ENCODE measurements around the gene TVP23B. TPM values are rescaled to one million over a fixed set of nuclear protein-coding genes. Genes with fewer than 3 reads are reported as not detected.
"Not testable (repeated sequence)": the region's sequence is repeated elsewhere in the genome, so short reads cannot be mapped to it uniquely, and the experiment has no call there.

Gene TVP23B
- total RNA-seq = 41.1 TPM
- long read RNA-seq, transcript TVP23B-201 (7 exons, 2,064 nt) = major isoform, 170 of 200 reads
- long read RNA-seq, partial matches to known transcripts = 14 of 200 reads
- long read RNA-seq, other reads (novel, unspliced or antisense) = 8 of 200 reads

GRCh38 chr17:18780991-18781718 lies at the start of gene TVP23B:
Gene TVP23B, plus strand, starts transcription at chr17:18781183. Its CDS starts 111 bp downstream, at chr17:18781294.
- peak; percentile 98 for DNase-seq (ENCODE audit: low spot score)

- not testable (repeated sequence) for DNase-seq (ENCODE audit: low spot score)
Observed at GRCh38 chr17:18732438-18732837, 48.5 kb upstream of the TVP23B start.

GRCh38 chr17:18733350-18733749 lies 47.6 kb upstream of the TVP23B start:
- DNase-seq (ENCODE audit: low spot score) = not testable (repeated sequence)

GRCh38 chr17:18739616-18740391 lies 41.2 kb upstream of the TVP23B start:
- DNase-seq (ENCODE audit: low spot score) = not testable (repeated sequence)

GRCh38 chr17:18741228-18741627 lies 39.8 kb upstream of the TVP23B start:
- DNase-seq (ENCODE audit: low spot score) = not testable (repeated sequence)

GRCh38 chr17:18743699-18744421 lies 37.1 kb upstream of the TVP23B start, which contains the start of gene FBXW10:
Gene FBXW10, plus strand, starts transcription at chr17:18744054. Its CDS starts 191 bp downstream, at chr17:18744245.
- DNase-seq (ENCODE audit: low spot score) = not testable (repeated sequence)

GRCh38 chr17:18744726-18745125 lies 36.3 kb upstream of the TVP23B start:
- not testable (repeated sequence) for DNase-seq (ENCODE audit: low spot score)

GRCh38 chr17:18746551-18746950 lies 34.4 kb upstream of the TVP23B start:
- DNase-seq (ENCODE audit: low spot score) = not testable (repeated sequence)

- DNase-seq (ENCODE audit: low spot score) = not testable (repeated sequence)
Observed at GRCh38 chr17:18747501-18747900, 33.5 kb upstream of the TVP23B start.

- not testable (repeated sequence) for DNase-seq (ENCODE audit: low spot score)
Observed at GRCh38 chr17:18750242-18750641, 30.7 kb upstream of the TVP23B start.

GRCh38 chr17:18753829-18754409 lies 27.1 kb upstream of the TVP23B start:
- DNase-seq (ENCODE audit: low spot score) = not testable (repeated sequence)

GRCh38 chr17:18755969-18756368 lies 25.0 kb upstream of the TVP23B start:
- not testable (repeated sequence) for DNase-seq (ENCODE audit: low spot score)

- DNase-seq (ENCODE audit: low spot score) = not testable (repeated sequence)
Observed at GRCh38 chr17:18757368-18758044, 23.5 kb upstream of the TVP23B start.

GRCh38 chr17:18758344-18758743 lies 22.6 kb upstream of the TVP23B start:
- DNase-seq (ENCODE audit: low spot score) = not testable (repeated sequence)

- not testable (repeated sequence) for DNase-seq (ENCODE audit: low spot score)
Observed at GRCh38 chr17:18760221-18760620, 20.8 kb upstream of the TVP23B start.

GRCh38 chr17:18770572-18770971 lies 10.4 kb upstream of the TVP23B start:
- not testable (repeated sequence) for DNase-seq (ENCODE audit: low spot score)

- DNase-seq (ENCODE audit: low spot score) = not testable (repeated sequence)
Observed at GRCh38 chr17:18771066-18771465, 9.9 kb upstream of the TVP23B start.

- no peak for DNase-seq (ENCODE audit: low spot score)
Observed at GRCh38 chr17:18772471-18772870, 8.5 kb upstream of the TVP23B start.

- not testable (repeated sequence) for DNase-seq (ENCODE audit: low spot score)
Observed at GRCh38 chr17:18781805-18782204, 822 bp downstream of the TVP23B start.

- DNase-seq (ENCODE audit: low spot score) = not testable (repeated sequence)
Observed at GRCh38 chr17:18785933-18786332, 5.0 kb downstream of the TVP23B start.
